Thoracic aorta (tissue), 2 donors: ENCODE measurements around the gene PPID. TPM values are rescaled to one million over a fixed set of nuclear protein-coding genes. Genes with fewer than 3 reads are reported as not detected.
"Not testable (repeated sequence)": the region's sequence is repeated elsewhere in the genome, so short reads cannot be mapped to it uniquely, and the experiment has no call there.

Experiments used
- ATAC-seq: fragments of 150-250 bp; one replicate; pipeline ENCODE4 v1.8.0; 2017; ENCODE audit warnings: low read depth; ENCODE audit not compliant: insufficient number of reproducible peaks, low FRiP score
- DNase-seq: peaks from one replicate; pipeline ENCODE4 v3.0.0-alpha.2; 2020; ENCODE audit warnings: low spot score
- H3K27ac ChIP-seq, 2 donors: fragments of 200-600 bp; sonication (generic); 1 replicate in 1 of 2; 2 replicates in 1 of 2; pipeline ENCODE4 v1.5.1; 2016; ENCODE audit warnings: mild to moderate bottlenecking in 2 of 2, moderate library complexity in 2 of 2
- H3K27me3 ChIP-seq: fragments of 200-600 bp; sonication (generic); replicated peaks from 2 replicates; pipeline ENCODE4 v1.6.0; 2016; ENCODE audit warnings: mild to moderate bottlenecking; ENCODE audit not compliant: insufficient read depth
- H3K36me3 ChIP-seq: fragments of 200-600 bp; sonication (generic); one replicate; pipeline ENCODE4 v1.5.1; 2016
- H3K4me1 ChIP-seq, 2 donors: fragments of 200-600 bp; sonication (generic); 1 replicate in 1 of 2; 2 replicates in 1 of 2; pipeline versions ENCODE4 v1.5.1 to v1.6.0; 2016; ENCODE audit warnings: low read depth in 2 of 2, mild to moderate bottlenecking in 1 of 2; ENCODE audit not compliant: control insufficient read depth in 1 of 2
- H3K4me3 ChIP-seq: fragments of 200-600 bp; sonication (generic); 2 replicates; pipeline ENCODE4 v1.5.1; 2016; ENCODE audit warnings: mild to moderate bottlenecking
- H3K9me3 ChIP-seq: fragments of 200-600 bp; sonication (generic); 2 replicates; pipeline ENCODE4 v1.5.1; 2016
- total RNA-seq, 2 donors: library from RNA; depleted of rRNA; stranded (reverse); fragments of >200 nt; gene quantifications; one replicate each; pipeline versions ENCODE4 v1.1.0 to v1.2.3, GENCODE V29; 2016
- TF ChIP-seq, protein P1 (sequence below): fragments of 200-600 bp; sonication (generic); IDR thresholded peaks from one replicate; pipeline ENCODE4 v1.5.1; 2019; ENCODE audit warnings: antibody characterized with exemption

Gene PPID
- total RNA-seq, 2 donors from 2014 or later, result 8.3 to 12.8 TPM

DNA sequence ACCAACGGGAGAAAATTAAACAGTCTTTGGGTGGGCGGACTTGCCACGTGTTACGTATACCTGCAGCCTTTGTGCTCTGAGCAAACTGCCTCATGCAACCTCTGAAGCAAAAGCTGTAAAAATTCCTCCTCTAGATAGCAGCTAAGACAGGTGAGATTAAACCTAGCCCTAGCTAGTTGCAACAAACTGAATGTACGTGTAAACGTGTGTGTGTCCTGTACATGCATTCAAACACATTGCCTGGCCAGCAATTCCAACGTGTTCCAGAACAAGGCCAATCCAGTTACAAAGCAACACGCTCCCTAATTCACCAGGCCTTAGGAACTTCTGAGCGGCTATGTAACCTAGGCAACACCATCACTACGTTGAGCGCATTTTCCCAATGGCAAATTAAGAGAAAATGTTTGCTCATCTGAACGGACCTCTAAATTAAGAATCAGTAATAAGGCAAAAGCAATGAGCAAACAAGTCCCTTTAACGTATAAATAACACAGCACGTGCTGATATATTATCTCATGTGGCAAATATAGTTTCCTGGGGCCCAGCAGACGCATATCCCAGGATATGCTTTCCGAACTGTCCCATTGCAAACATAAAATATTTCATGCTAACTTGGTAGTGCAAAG lies 792 bp downstream of the PPID start:
- H3K4me1 ChIP-seq, result peaks cover 10% of the 10 kb centered on the region in 2 donors
- H3K9me3 ChIP-seq, result no peaks in the 10 kb centered on the region
- peak overlapping the region; percentile 97 for H3K4me3 ChIP-seq
- peak overlapping the region; percentile 85 to 86 for H3K27ac ChIP-seq
- TF ChIP-seq, protein P1, sequence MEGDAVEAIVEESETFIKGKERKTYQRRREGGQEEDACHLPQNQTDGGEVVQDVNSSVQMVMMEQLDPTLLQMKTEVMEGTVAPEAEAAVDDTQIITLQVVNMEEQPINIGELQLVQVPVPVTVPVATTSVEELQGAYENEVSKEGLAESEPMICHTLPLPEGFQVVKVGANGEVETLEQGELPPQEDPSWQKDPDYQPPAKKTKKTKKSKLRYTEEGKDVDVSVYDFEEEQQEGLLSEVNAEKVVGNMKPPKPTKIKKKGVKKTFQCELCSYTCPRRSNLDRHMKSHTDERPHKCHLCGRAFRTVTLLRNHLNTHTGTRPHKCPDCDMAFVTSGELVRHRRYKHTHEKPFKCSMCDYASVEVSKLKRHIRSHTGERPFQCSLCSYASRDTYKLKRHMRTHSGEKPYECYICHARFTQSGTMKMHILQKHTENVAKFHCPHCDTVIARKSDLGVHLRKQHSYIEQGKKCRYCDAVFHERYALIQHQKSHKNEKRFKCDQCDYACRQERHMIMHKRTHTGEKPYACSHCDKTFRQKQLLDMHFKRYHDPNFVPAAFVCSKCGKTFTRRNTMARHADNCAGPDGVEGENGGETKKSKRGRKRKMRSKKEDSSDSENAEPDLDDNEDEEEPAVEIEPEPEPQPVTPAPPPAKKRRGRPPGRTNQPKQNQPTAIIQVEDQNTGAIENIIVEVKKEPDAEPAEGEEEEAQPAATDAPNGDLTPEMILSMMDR, result no peak
- peaks cover 16% of the 10 kb centered on the region for H3K36me3 ChIP-seq
- ATAC-seq (peak; percentile 46), DNase-seq (no peak)
- H3K27me3 ChIP-seq, result no peaks in the 10 kb centered on the region

DNA sequence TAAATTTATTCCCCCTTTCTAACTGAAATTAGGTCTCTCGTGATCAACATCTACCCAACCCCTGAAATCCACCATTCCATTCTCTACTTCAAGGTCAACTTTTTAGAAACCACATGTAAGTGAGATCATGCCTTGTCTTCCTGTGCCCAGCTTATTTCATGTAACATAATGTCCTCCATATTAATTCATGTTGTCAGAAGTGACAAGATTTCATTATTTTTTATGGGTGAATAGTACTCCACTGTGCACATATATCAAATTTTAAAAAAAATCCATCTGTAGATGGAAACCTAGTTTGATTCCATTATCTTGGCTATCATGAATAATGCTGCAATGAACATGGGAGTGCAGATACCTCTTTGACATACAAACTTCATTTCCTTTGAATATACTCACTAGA lies 1.5 kb downstream of the PPID start:
- no peak for ATAC-seq
- TF ChIP-seq, protein P1, result no peak
- Histone ChIP-seq H3K36me3 (peaks cover 20% of the 10 kb centered on the region), H3K4me3 (peak overlapping the region; percentile 97), H3K9me3 (no peaks in the 10 kb centered on the region), H3K4me1 (peaks cover 10% of the 10 kb centered on the region in 2 donors), H3K27ac (no peak overlapping the region), H3K27me3 (no peaks in the 10 kb centered on the region)
- no peak for DNase-seq

DNA sequence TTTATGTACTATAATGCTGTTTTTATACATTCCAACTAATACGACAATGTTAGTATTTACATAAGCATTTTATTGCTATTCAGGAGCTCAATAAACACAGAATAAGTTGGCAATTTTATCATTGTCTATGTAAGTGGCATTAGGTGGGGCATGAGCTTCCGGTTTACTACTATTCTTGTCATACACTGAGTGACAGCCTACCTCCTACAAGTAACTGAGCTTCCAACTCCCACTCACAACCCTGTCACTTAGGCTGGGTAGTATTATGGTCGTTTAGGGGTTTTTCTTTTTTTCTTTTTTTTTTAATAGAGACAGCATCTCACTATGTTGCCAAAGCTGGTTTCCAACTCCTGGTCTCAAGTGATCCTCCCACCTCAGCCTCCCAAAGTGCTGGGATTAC lies 7.4 kb downstream of the PPID start:
- ATAC-seq, result no peak
- no peak for DNase-seq
- H3K27ac ChIP-seq, result no peak overlapping the region
- no peak overlapping the region for H3K4me3 ChIP-seq
- TF ChIP-seq, protein P1, result no peak
- H3K4me1 ChIP-seq, result no peaks in the 10 kb centered on the region
- H3K27me3 ChIP-seq, result no peaks in the 10 kb centered on the region
- H3K36me3 ChIP-seq, result peaks cover 59% of the 10 kb centered on the region
- H3K9me3 ChIP-seq, result no peaks in the 10 kb centered on the region

DNA sequence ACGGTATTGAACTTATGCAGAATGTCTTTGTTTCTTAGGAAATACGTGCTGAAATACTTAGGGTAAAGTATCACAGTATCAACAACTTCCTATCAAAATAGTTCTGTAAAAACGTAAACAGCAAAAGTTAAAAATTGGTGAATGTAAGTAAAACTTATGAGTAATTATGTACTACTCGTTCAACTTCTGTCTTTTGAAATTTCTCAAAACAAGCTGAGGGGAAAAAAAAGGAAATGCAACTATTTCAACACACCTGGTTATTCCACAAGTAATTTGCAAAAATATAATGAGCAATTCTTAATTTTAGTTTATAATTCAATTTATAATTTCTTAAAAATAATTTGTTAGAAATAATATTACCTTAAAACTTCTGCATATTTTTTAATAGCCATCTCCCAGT lies 8.3 kb downstream of the PPID start:
- Histone ChIP-seq H3K36me3 (peaks cover 65% of the 10 kb centered on the region), H3K27me3 (no peaks in the 10 kb centered on the region), H3K4me1 (no peaks in the 10 kb centered on the region), H3K27ac (no peak overlapping the region), H3K4me3 (no peak overlapping the region), H3K9me3 (no peaks in the 10 kb centered on the region)
- TF ChIP-seq, protein P1, result no peak
- DNase-seq (no peak), ATAC-seq (no peak)

DNA sequence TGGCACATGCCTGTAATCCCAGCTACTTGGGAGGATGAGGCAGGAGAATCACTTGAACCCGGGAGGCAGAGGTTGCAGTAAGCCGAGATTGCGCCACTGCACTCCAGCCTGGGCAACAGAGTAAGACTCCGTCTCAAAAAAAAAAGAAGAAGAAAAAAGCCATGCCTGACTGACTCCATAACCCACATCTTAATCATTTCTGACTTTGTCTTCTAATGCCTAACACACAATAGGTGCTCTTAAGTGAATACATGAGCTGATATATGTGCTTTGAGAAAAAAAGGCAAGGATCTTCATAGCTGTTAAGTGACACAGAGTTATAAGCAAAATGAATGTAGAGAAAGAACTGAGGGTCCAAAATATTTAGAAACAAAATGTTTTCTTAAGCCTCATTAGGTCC lies 10.6 kb downstream of the PPID start:
- H3K4me1 ChIP-seq, H3K9me3 ChIP-seq, H3K27ac ChIP-seq, H3K4me3 ChIP-seq, DNase-seq, H3K27me3 ChIP-seq, ATAC-seq: not testable (repeated sequence)
- H3K36me3 ChIP-seq, result peaks cover 60% of the 10 kb centered on the region

DNA sequence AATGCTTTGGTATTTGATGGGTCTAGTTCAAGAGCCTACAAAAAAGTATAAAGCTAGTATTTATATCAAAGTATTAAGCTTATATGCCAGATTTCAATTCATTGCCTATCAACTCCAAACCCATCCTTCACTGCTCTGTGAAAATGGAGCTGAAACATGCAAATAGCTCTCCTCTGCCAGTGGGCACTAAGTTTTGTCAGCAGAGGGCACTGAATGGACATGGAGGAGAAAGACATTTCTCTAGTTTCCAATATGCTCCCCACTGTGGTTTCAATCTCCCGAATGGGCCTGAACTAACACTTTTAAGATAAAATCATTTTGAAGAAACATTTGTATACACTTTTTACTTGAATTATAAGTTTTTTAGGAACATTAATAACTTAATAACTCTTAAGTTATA lies 12.4 kb downstream of the PPID start:
- TF ChIP-seq, protein P1, result no peak
- ATAC-seq (no peak), DNase-seq (no peak)
- H3K36me3 ChIP-seq, result peaks cover 55% of the 10 kb centered on the region
- no peaks in the 10 kb centered on the region for H3K4me1 ChIP-seq
- no peak overlapping the region for H3K27ac ChIP-seq
- no peak overlapping the region for H3K4me3 ChIP-seq
- no peaks in the 10 kb centered on the region for H3K27me3 ChIP-seq
- no peaks in the 10 kb centered on the region for H3K9me3 ChIP-seq
